ENCODE data around the gene GOPC.

Gene GOPC

DNA sequence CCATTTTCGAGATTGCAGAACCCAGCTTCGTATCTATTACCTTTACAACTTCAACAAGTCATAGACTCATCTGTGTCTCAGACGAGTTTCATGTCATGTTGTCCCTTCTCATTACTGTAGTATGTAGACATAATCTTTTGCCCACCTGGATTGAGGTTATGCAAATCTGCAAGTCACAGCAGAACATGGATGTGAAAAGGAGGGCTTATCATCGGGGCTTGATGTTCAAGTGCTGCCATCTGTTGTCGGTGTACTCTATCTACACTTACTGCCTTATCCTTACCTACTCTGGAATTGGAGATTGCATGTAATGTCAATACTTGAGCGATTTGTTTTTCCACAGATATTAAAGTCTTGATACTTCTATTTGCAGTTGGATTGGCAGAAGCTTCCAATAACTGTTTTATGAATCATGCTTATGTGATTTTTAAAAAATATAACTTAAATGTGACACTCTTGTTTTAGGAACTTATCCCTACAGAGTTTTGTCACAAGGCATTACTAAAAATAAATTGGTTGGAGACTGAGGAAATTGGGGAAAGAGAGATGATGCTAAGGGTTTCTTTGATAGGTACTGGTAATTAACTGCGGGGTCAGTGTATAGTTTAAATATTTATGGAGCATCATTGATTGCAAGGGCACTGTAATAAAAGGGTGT lies 3.0 kb upstream of the GOPC start:
- peak; percentile 83 for TF ChIP-seq CTCF (IDR thresholded peaks at IDR 0.05; ENCODE audit: control insufficient read depth, extremely low read depth, insufficient read depth)
- peak; percentile 50 for DNase-seq (ENCODE audit: low read depth)
- no peak overlapping the region for H3K4me3 ChIP-seq (ENCODE audit: low read depth, low read length)

- no peak for DNase-seq (ENCODE audit: low read depth)
- no peak for TF ChIP-seq CTCF (IDR thresholded peaks at IDR 0.05; ENCODE audit: control insufficient read depth, extremely low read depth, insufficient read depth)
- H3K4me3 ChIP-seq (ENCODE audit: low read depth, low read length) = no peak overlapping the region
Measured at GRCh38 chr6:117603821-117604220, 1.5 kb upstream of the GOPC start.

DNA sequence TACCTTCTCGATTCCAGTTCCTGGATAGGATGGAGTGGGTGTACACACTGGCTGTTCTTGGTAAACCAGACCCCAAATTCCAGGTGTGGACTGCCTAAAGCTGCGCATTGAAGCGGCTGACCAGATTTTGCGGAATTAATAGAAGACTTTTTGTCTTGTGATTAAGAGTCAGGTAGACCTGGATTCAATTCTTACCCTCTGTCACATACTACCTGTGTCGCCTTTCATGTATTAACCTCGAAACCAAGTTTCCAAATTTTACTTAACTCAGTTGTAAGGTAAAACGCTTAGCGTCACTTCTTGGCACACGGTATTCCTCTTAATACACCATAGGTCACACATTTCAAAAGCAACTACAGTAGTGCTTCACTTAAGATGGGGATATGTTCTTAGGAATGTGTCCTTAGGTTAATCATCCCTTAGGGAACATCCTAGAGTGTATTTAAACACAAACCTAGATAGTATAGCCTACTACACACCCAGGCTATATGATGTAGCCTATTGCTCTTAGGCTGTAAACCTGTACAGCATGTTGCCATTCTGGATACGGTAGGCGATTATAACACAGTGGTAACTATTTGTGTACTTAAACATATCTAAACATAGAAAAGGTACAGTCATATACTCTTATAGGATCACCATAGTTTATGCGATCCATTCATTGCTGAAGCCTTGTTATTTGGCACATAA lies 733 bp upstream of the GOPC start:
- peak overlapping the region; percentile 94 for H3K4me3 ChIP-seq (ENCODE audit: low read depth, low read length)
- no peak for TF ChIP-seq CTCF (IDR thresholded peaks at IDR 0.05; ENCODE audit: control insufficient read depth, extremely low read depth, insufficient read depth)
- no peak for DNase-seq (ENCODE audit: low read depth)

- no peak for TF ChIP-seq CTCF (IDR thresholded peaks at IDR 0.05; ENCODE audit: control insufficient read depth, extremely low read depth, insufficient read depth)
- DNase-seq (ENCODE audit: low read depth) = no peak
- peak overlapping the region; percentile 94 for H3K4me3 ChIP-seq (ENCODE audit: low read depth, low read length)
Measured at GRCh38 chr6:117601811-117602150, 530 bp downstream of the GOPC start.

- no peak for TF ChIP-seq CTCF (IDR thresholded peaks at IDR 0.05; ENCODE audit: control insufficient read depth, extremely low read depth, insufficient read depth)
- no peak overlapping the region for H3K4me3 ChIP-seq (ENCODE audit: low read depth, low read length)
- DNase-seq (ENCODE audit: low read depth) = no peak
Measured at GRCh38 chr6:117600008-117600743, 2.1 kb downstream of the GOPC start.

GRCh38 chr6:117597755-117598154 lies 4.6 kb downstream of the GOPC start:
- no peak for TF ChIP-seq CTCF (IDR thresholded peaks at IDR 0.05; ENCODE audit: control insufficient read depth, extremely low read depth, insufficient read depth)
- no peak for DNase-seq (ENCODE audit: low read depth)

More at GRCh38 chr6:117597755-117598154, 4.6 kb downstream of the GOPC start:
- no peak overlapping the region for H3K4me3 ChIP-seq (ENCODE audit: low read depth, low read length)
